Upper lobe of left lung (tissue), 6 donors: ENCODE data around the gene HIC1. TPM values are rescaled to one million over a fixed set of nuclear protein-coding genes. Genes with fewer than 3 reads are reported as not detected.

ENCODE experiments used
- ATAC-seq, 2 donors: fragments of 200-7000 bp; cut with Tn5 transposase; one replicate each; pipeline ENCODE4 v1.9.1; 2022; ENCODE audit warnings: mild to moderate bottlenecking in 2 of 2, moderate library complexity in 2 of 2; ENCODE audit not compliant: low FRiP score in 2 of 2
- DNase-seq, 2 donors: peaks; one replicate each; pipeline ENCODE4 v3.0.0-alpha.2; 2019 to 2020
- H3K27ac ChIP-seq, 4 donors: fragments of 200-600 bp; sonication (generic); one replicate each; pipeline ENCODE4 v1.5.1; 2016 to 2019
- H3K27me3 ChIP-seq, 4 donors: fragments of 200-600 bp; sonication (generic); one replicate each; pipeline ENCODE4 v1.5.1; 2017 to 2019
- H3K36me3 ChIP-seq, 4 donors: fragments of 200-600 bp; sonication (generic); one replicate each; pipeline ENCODE4 v1.5.1; 2016 to 2019
- H3K4me1 ChIP-seq, 4 donors: fragments of 200-600 bp; sonication (generic); one replicate each; pipeline ENCODE4 v1.5.1; 2018 to 2019
- H3K4me3 ChIP-seq, 4 donors: fragments of 200-600 bp; sonication (generic); one replicate each; pipeline ENCODE4 v1.5.1; 2017 to 2019; ENCODE audit warnings: mild to moderate bottlenecking in 2 of 4, moderate library complexity in 1 of 4
- H3K9me3 ChIP-seq, 4 donors: fragments of 200-600 bp; sonication (generic); one replicate each; pipeline ENCODE4 v1.5.1; 2018 to 2019
- CTCF ChIP-seq, 6 experiments: fragments of 450-650 bp in 4 of 6; fragments of 200-600 bp in 2 of 6; sonication (generic) in 2 of 6; IDR thresholded peaks; one replicate each; pipeline ENCODE4 v1.5.1; 2016 to 2019; ENCODE audit warnings: antibody characterized with exemption in 6 of 6
- EP300 ChIP-seq, 4 donors: sonication (generic); formaldehyde crosslinking; IDR thresholded peaks; one replicate each; pipeline ENCODE4 v1.5.1; 2017; ENCODE audit warnings: antibody characterized with exemption in 4 of 4, control low read depth in 2 of 4
- POLR2A ChIP-seq, 4 donors: fragments of 450-650 bp; IDR thresholded peaks; one replicate each; pipeline ENCODE4 v1.5.1; 2016 to 2017; ENCODE audit warnings: antibody characterized with exemption in 4 of 4, mild to moderate bottlenecking in 2 of 4
- POLR2AphosphoS5 ChIP-seq, 2 donors: sonication (generic); formaldehyde crosslinking; IDR thresholded peaks; one replicate each; pipeline ENCODE4 v1.5.1; 2017; ENCODE audit warnings: antibody characterized with exemption in 2 of 2
- WGBS, 2 donors: methylation state at CpG; one replicate each; pipeline ENCODE4 v1.1.5; 2017 to 2018; 5-methylcytosine and 5-hydroxymethylcytosine counted together
- total RNA-seq, 6 donors: library from RNA; depleted of rRNA in 4 of 6; stranded (reverse); fragments of >200 nt in 4 of 6; gene quantifications; one replicate each; pipeline versions ENCODE4 v1.1.0 to v1.2.1, GENCODE V29; 2016 to 2021
- donor health status: DM: no; HTN: no; CAD: no; lungs with moderate emphysema.
- donor health status: DM: no; HTN: yes; CAD: no; lungs with severe emphysema.

Gene HIC1
- total RNA-seq, 6 donors from 2014 or later: 8.0 to 25.5 (median 19.1) TPM

DNA sequence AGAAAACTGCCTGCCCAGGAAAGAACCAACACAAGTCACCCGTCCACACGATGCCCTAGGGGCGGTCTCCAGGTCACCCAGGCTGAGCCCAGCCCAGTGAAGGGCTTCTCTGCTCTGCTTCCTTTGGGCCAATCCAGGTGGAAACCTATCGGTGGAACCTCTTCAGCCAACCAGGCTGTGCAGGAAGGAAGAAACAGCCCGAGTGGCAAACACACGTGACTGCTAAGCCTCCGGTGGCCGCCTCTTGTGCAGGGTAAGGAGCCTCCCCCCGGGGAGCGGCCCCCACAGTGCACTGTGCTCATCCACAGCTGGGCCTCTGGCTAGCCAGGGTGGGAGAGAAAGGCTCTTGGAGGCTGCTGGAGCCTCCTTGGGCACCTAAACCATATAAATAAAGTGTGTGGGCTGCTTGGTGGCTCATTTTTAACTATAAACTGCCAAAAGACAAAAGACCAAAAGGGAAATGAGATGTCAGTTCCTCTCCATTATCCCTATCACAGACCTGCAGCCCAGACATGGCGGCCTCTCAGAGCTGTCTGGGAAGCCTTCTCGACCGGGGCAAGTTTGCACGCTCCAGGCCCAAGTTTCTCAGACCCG, 32.2 kb upstream of the HIC1 start:
- Histone ChIP-seq H3K9me3 (no peaks in the 10 kb centered on the region), H3K36me3 (no peaks in the 10 kb centered on the region), H3K4me3 (no peak overlapping the region), H3K4me1 (peaks cover 27 to 42% (median 36%) of the 10 kb centered on the region in 4 donors), H3K27ac (peak overlapping the region in 1 of 4 donors; percentile 56), H3K27me3 (peaks cover 0 to 26% (median 15%) of the 10 kb centered on the region in 4 donors)
- ATAC-seq (no peak), DNase-seq (peak in 1 of 2 donors; percentile 63)
- 56 to 70% methylated on average over 8 to 15 of the region's 15 CpGs for WGBS, 2 donors
- TF ChIP-seq POLR2AphosphoS5 (IDR thresholded peaks at IDR 0.05) (no peak), CTCF (IDR thresholded peaks at IDR 0.05) (no peak), EP300 (IDR thresholded peaks at IDR 0.05) (no peak), POLR2A (IDR thresholded peaks at IDR 0.05) (peak in 1 of 4 donors; percentile 10)

DNA sequence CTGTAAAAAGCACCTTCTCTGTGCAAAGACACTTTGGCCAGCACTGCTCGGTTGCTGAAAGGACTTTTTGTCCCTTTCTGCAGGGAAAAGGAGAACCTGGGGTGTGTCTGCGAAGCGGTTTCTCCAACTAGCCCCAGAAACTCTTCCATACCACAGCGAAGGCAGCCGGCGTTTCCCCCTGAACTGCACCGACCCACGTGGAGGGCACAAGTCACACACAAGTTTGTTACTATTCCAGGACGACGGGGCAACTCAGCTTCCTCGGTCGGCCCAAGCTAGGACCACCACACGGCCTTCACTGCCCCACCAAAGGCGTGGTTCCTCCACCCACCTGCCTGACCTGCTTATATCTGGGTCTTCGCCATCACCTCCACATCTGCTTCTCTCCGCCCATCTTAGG, 31.6 kb upstream of the HIC1 start:
- Histone ChIP-seq H3K4me1 (peaks cover 27 to 42% (median 36%) of the 10 kb centered on the region in 4 donors), H3K4me3 (peak overlapping the region in 3 of 4 donors; percentile 51 to 72 (median 66)), H3K36me3 (no peaks in the 10 kb centered on the region), H3K27me3 (peaks cover 0 to 26% (median 15%) of the 10 kb centered on the region in 4 donors), H3K27ac (peak overlapping the region in 1 of 4 donors; percentile 56), H3K9me3 (no peaks in the 10 kb centered on the region)
- ATAC-seq (no peak), DNase-seq (no peak)
- TF ChIP-seq POLR2A (IDR thresholded peaks at IDR 0.05) (no peak), POLR2AphosphoS5 (IDR thresholded peaks at IDR 0.05) (no peak), CTCF (IDR thresholded peaks at IDR 0.05) (no peak), EP300 (IDR thresholded peaks at IDR 0.05) (no peak)
- 51 to 63% methylated on average over 13 to 16 of the region's 16 CpGs for WGBS, 2 donors

GRCh38 chr17:2023692-2024571, 31.0 kb upstream of the HIC1 start:
- peak; percentile 77 to 88 for DNase-seq
- H3K27ac ChIP-seq: peak overlapping the region in 3 of 4 donors; percentile 35 to 56 (median 56)
- TF ChIP-seq POLR2A (IDR thresholded peaks at IDR 0.05): no peak
- TF ChIP-seq POLR2AphosphoS5 (IDR thresholded peaks at IDR 0.05): no peak
- TF ChIP-seq CTCF (IDR thresholded peaks at IDR 0.05): no peak
- TF ChIP-seq EP300 (IDR thresholded peaks at IDR 0.05): no peak

DNA sequence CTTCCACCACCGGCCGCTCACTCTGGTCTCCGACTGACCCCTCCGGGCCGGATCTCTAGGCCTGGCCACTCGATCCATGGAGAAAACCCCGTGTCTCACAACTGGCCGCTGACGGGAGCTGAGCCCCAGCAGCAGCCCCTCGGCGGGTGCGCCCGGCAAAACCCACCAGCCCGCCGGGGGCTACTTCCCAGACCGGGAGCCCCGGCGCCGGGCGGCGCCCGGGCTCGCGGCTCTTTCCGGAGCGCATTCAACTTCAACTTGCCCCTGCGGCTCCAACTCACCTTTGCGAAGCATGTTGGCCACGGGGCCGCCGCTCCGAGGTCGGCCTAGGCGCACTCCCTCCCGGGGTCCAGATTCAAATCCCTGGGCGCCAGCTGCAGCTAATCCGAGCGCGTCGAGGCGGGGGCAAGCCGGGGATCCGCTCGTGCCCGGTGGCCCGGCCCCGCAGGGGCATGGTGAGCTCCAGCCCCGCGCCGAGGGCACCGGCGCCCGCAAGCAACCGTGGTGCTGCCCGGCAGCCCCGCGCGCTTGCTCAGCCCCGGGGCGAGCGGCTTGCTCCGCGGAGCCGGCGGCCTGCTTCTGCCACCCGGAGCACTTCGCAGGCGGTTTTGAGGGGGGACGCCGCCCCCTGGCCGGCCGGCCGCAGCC, 30.2 kb upstream of the HIC1 start:
- ATAC-seq: peak in 1 of 2 donors; percentile 1
- Histone ChIP-seq H3K9me3 (no peaks in the 10 kb centered on the region), H3K4me1 (peaks cover 29 to 45% (median 37%) of the 10 kb centered on the region in 4 donors), H3K27me3 (peaks cover 0 to 26% (median 15%) of the 10 kb centered on the region in 4 donors), H3K4me3 (peak overlapping the region; percentile 31 to 72 (median 58)), H3K27ac (peak overlapping the region in 2 of 4 donors; percentile 56), H3K36me3 (no peaks in the 10 kb centered on the region)
- DNase-seq: peak in 1 of 2 donors; percentile 86
- TF ChIP-seq POLR2A (IDR thresholded peaks at IDR 0.05): peak in 1 of 4 donors; percentile 12
- TF ChIP-seq CTCF (IDR thresholded peaks at IDR 0.05): no peak
- WGBS, 2 donors: 0 to 2% methylated on average over 25 to 31 of the region's 73 CpGs

More at GRCh38 chr17:2023692-2024571, 31.0 kb upstream of the HIC1 start:
- Histone ChIP-seq H3K27me3 (peaks cover 0 to 26% (median 15%) of the 10 kb centered on the region in 4 donors), H3K4me1 (peaks cover 27 to 42% (median 34%) of the 10 kb centered on the region in 4 donors), H3K9me3 (no peaks in the 10 kb centered on the region), H3K4me3 (peak overlapping the region; percentile 31 to 72 (median 58)), H3K36me3 (no peaks in the 10 kb centered on the region)
- 0 to 1% methylated on average over 5 to 73 of the region's 85 CpGs for WGBS, 2 donors
- peak; percentile 25 to 56 for ATAC-seq
